Neural progenitor cell (in vitro differentiated cells): ENCODE results near the gene GMDS.

Source experiments
- CTCF ChIP-seq: fragments of 200-600 bp; sonication (generic); IDR thresholded peaks from 2 replicates; pipeline ENCODE4 v1.5.1; 2017; ENCODE audit warnings: antibody characterized with exemption, mild to moderate bottlenecking
- EZH2phosphoT487 ChIP-seq: fragments of 200-600 bp; sonication (generic); IDR thresholded peaks from 2 replicates; pipeline ENCODE4 v1.6.1; 2017; ENCODE audit warnings: antibody characterized with exemption

DNA sequence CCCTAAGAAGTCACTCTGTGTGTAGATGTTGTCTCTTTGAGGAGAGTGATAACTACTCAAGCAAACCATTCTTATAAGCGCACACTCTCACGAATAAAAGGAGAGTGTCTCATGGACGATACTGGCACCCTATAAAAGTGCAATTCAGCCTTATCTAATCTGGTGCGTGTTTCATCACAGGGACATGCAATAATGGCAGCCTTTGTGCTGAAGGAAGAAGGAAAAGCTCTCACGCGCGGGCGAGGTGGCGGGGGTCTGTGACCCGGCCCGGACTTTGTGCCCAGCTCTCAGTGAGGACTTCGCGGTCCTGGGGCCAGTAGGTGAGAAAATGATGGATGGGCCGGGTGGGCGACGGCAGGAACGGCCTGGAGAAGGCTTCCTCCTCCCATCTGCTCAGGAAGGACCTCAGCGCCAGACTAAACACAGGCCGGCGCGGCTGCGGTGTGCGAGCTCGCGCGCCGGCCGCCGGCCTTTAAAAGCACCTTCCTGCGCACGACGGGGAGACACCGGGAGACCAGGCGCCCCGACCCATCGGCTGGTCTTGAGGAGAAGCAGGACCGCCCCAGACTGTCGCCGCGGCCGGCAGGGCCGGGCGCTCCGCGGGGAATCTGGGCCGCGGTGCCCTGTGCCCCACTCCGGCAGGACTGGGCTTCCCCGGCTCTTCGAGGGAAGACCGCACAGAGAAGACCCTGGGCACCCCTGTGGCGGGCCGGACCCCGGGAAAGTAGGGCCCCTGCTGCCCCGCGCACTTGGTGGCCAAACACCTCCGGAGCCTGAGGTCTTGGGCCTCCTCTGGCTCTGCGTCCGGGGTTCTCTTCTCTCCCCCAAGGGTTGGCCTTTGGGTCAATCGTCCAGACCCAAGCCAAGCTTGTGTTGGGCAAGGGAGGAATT is 644.0 kb downstream of the GMDS start:
- TF ChIP-seq CTCF (no peak), EZH2phosphoT487 (no peak)
